Measurements from ENCODE around the gene ACOT11.

GRCh38 chr1:54517496-54517895, 30.5 kb upstream of the ACOT11 start:
- TF ChIP-seq POLR2A (IDR thresholded peaks at IDR 0.05; ENCODE audit: low read depth, low read length) (no peak), POLR2AphosphoS5 (IDR thresholded peaks at IDR 0.05; ENCODE audit: low read depth, low read length) (no peak), TAF1 (IDR thresholded peaks at IDR 0.05; ENCODE audit: low read depth, low read length) (no peak)
